Glomerular endothelial cell (primary cell): ENCODE data around the gene GABRA1. TPM values are rescaled to one million over a fixed set of nuclear protein-coding genes. Genes with fewer than 3 reads are reported as not detected.

ENCODE experiments used
- total RNA-seq: library from RNA; depleted of rRNA; stranded (reverse); fragments of >200 nt; gene quantifications from 2 replicates; pipeline ENCODE4 v1.2.3, GENCODE V29; 2015

Gene GABRA1
- total RNA-seq, 1 donor from 2014 or later, result not detected

Other genes starting within 250 kb of the GABRA1 start
- gene GABRA6, start 162.4 kb upstream of the GABRA1 start, total RNA-seq, result not detected in 2 replicates
- gene GABRG2, start 219.7 kb downstream of the GABRA1 start, total RNA-seq, result not detected in 2 replicates